CD1c-positive myeloid dendritic cell (primary cell): ENCODE data around the gene AGBL1.
"Not testable (repeated sequence)": the region's sequence is repeated elsewhere in the genome, so short reads cannot be mapped to it uniquely, and the experiment has no call there.

Source experiments
- DNase-seq: peaks from one replicate; pipeline ENCODE4 v3.0.0-alpha.2; 2016; ENCODE audit errors: extremely low spot score

The AGBL1 gene

GRCh38 chr15:86399041-86399954, 319.6 kb downstream of the AGBL1 start:
- no peak for DNase-seq

- DNase-seq = no peak
Observed at GRCh38 chr15:86403221-86403620, 323.6 kb downstream of the AGBL1 start.

GRCh38 chr15:86403914-86404583, 324.4 kb downstream of the AGBL1 start:
- no peak for DNase-seq

GRCh38 chr15:86408261-86408660, 328.6 kb downstream of the AGBL1 start:
- no peak for DNase-seq

- DNase-seq = no peak
Observed at GRCh38 chr15:86411916-86412315, 332.2 kb downstream of the AGBL1 start.

- no peak for DNase-seq
Observed at GRCh38 chr15:86413191-86413590, 333.5 kb downstream of the AGBL1 start.

- no peak for DNase-seq
Observed at GRCh38 chr15:86425746-86426145, 346.1 kb downstream of the AGBL1 start.

- no peak for DNase-seq
Observed at GRCh38 chr15:86432861-86433260, 353.2 kb downstream of the AGBL1 start.

- DNase-seq = no peak
Observed at GRCh38 chr15:86433983-86434382, 354.3 kb downstream of the AGBL1 start.

GRCh38 chr15:86439614-86440013, 359.9 kb downstream of the AGBL1 start:
- no peak for DNase-seq

- no peak for DNase-seq
Observed at GRCh38 chr15:86444527-86444926, 364.9 kb downstream of the AGBL1 start.

- DNase-seq = no peak
Observed at GRCh38 chr15:86445579-86446252, 366.0 kb downstream of the AGBL1 start.

GRCh38 chr15:86446253-86446640, 366.6 kb downstream of the AGBL1 start:
- no peak for DNase-seq

- DNase-seq = not testable (repeated sequence)
Observed at GRCh38 chr15:86465470-86466039, 385.9 kb downstream of the AGBL1 start.

GRCh38 chr15:86481720-86482119, 402.0 kb downstream of the AGBL1 start:
- DNase-seq = no peak

GRCh38 chr15:86483936-86484335, 404.3 kb downstream of the AGBL1 start:
- no peak for DNase-seq

GRCh38 chr15:86488046-86488445, 408.4 kb downstream of the AGBL1 start:
- DNase-seq = no peak

GRCh38 chr15:86489981-86490380, 410.3 kb downstream of the AGBL1 start:
- no peak for DNase-seq

- DNase-seq = no peak
Observed at GRCh38 chr15:86491118-86491517, 411.4 kb downstream of the AGBL1 start.

- no peak for DNase-seq
Observed at GRCh38 chr15:86493884-86494283, 414.2 kb downstream of the AGBL1 start.

- no peak for DNase-seq
Observed at GRCh38 chr15:86494475-86494874, 414.8 kb downstream of the AGBL1 start.

GRCh38 chr15:86502301-86502700, 422.6 kb downstream of the AGBL1 start:
- no peak for DNase-seq
